Upper lobe of left lung (tissue), 4 donors: ENCODE measurements around the gene CEP295NL.
A peak's percentile ranks its signal among the peaks of the same experiment; 100 is the strongest.

Experiments
- EP300 ChIP-seq, 4 donors: sonication (generic); formaldehyde crosslinking; IDR thresholded peaks; one replicate each; pipeline ENCODE4 v1.5.1; 2017; ENCODE audit warnings: antibody characterized with exemption in 4 of 4, control low read depth in 2 of 4
- POLR2A ChIP-seq, 4 donors: fragments of 450-650 bp; IDR thresholded peaks; one replicate each; pipeline ENCODE4 v1.5.1; 2016 to 2017; ENCODE audit warnings: antibody characterized with exemption in 4 of 4, mild to moderate bottlenecking in 2 of 4
- POLR2AphosphoS5 ChIP-seq, 2 donors: sonication (generic); formaldehyde crosslinking; IDR thresholded peaks; one replicate each; pipeline ENCODE4 v1.5.1; 2017; ENCODE audit warnings: antibody characterized with exemption in 2 of 2
- TF ChIP-seq, protein P1 (sequence below), 6 experiments: fragments of 450-650 bp in 4 of 6; fragments of 200-600 bp in 2 of 6; sonication (generic) in 2 of 6; IDR thresholded peaks; one replicate each; pipeline ENCODE4 v1.5.1; 2016 to 2019; ENCODE audit warnings: antibody characterized with exemption in 6 of 6

DNA sequence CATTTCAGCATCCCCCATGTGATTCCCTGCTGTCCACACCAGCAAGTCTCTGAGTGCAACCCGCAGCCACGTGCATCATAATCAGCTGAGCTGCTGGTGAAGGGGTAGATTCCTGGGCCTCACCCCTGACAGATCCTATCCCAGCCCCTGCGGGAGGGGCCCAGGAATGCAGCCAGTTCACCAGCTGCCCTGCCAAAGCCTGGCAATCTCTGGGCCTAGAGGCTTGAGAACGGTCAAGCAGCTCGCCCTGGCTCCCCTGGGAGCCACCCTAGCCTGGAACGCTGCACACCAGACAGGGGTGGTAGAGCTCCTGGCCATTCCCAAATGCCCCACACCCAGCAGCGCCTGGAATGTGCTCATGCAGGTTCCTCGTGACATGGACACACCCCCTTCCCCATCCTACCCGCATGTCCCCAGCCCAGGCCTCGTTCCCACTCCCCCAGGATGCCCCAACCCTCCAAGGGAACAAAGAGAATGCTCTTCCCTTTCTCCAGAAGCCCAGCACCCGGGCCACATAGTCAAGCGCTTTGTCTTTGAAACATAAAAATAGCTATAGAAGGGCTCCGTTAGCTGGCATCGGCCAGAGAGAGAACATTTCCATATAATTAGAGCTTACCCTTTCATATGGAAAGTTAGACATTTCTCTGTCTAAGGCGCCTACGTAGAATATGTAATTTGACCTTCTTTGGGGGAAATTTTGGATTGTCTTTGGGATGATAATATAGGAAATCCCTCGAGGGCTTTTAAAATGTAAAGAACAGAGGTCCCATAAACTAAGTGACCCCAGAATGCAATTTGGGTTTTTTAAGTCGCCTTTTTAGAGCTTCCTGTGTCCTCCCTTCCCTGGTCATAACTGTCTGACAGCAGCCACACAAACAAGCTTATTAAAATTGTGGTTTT lies 3.4 kb downstream of the CEP295NL start:
- TF ChIP-seq, protein P1, sequence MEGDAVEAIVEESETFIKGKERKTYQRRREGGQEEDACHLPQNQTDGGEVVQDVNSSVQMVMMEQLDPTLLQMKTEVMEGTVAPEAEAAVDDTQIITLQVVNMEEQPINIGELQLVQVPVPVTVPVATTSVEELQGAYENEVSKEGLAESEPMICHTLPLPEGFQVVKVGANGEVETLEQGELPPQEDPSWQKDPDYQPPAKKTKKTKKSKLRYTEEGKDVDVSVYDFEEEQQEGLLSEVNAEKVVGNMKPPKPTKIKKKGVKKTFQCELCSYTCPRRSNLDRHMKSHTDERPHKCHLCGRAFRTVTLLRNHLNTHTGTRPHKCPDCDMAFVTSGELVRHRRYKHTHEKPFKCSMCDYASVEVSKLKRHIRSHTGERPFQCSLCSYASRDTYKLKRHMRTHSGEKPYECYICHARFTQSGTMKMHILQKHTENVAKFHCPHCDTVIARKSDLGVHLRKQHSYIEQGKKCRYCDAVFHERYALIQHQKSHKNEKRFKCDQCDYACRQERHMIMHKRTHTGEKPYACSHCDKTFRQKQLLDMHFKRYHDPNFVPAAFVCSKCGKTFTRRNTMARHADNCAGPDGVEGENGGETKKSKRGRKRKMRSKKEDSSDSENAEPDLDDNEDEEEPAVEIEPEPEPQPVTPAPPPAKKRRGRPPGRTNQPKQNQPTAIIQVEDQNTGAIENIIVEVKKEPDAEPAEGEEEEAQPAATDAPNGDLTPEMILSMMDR (IDR thresholded peaks at IDR 0.05), result peak in 1 of 6 experiments; percentile 32
- TF ChIP-seq POLR2A (IDR thresholded peaks at IDR 0.05), result no peak
- TF ChIP-seq POLR2AphosphoS5 (IDR thresholded peaks at IDR 0.05), result no peak
- TF ChIP-seq EP300 (IDR thresholded peaks at IDR 0.05), result no peak
